A673 (cell line): ENCODE data around the gene THAP4.

Experiments used
- EZH2 ChIP-seq: fragments of 200-600 bp; sonication (generic); IDR thresholded peaks from 2 replicates; pipeline ENCODE4 v1.6.1; 2017; ENCODE audit warnings: borderline replicate concordance, low read depth, mild to moderate bottlenecking, mixed read lengths, antibody characterized with exemption, low read length; ENCODE audit not compliant: poor library complexity, severe bottlenecking
- TF ChIP-seq, protein P1 (sequence below): fragments of 300-800, 200-600 bp; sonication (generic); conservative IDR thresholded peaks from 2 replicates; pipeline ENCODE4 v1.5.1; 2017; ENCODE audit warnings: low read depth, mild to moderate bottlenecking, antibody characterized with exemption, low read length, moderate library complexity, mixed read lengths

DNA sequence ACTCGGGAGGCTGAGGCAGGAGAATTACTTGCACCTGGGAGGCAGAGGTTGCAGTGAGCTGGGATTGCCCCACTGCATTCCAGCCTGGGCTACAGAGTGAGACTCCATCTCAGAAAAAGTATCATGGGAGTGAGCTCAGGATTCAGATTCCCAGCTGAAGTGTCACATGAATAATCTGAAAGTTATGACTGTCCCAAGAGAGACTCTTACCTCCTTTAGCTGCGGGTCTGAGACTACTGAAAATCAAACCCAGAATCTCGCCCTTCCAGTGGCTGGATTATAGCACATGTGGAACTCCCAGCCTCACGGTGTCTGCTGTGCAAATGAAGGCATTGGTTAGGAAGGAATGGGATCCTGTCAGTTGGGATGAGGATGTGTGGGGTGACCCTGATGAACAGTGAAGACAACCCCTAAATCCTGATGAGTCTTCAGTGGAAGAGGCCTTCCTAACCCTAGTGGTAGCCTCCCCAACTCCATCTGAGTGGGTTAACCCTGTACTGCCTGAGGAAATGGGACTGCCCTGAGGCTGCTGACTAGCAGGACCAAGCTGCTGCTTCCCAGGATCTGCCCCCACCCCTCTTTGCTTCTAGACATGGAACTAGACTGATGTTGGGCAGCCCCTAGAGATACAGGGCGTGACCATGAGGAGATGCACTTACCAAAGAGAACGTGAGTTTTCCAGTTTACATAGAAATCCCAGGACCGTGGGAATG, 61.9 kb downstream of the THAP4 start:
- TF ChIP-seq, protein P1, sequence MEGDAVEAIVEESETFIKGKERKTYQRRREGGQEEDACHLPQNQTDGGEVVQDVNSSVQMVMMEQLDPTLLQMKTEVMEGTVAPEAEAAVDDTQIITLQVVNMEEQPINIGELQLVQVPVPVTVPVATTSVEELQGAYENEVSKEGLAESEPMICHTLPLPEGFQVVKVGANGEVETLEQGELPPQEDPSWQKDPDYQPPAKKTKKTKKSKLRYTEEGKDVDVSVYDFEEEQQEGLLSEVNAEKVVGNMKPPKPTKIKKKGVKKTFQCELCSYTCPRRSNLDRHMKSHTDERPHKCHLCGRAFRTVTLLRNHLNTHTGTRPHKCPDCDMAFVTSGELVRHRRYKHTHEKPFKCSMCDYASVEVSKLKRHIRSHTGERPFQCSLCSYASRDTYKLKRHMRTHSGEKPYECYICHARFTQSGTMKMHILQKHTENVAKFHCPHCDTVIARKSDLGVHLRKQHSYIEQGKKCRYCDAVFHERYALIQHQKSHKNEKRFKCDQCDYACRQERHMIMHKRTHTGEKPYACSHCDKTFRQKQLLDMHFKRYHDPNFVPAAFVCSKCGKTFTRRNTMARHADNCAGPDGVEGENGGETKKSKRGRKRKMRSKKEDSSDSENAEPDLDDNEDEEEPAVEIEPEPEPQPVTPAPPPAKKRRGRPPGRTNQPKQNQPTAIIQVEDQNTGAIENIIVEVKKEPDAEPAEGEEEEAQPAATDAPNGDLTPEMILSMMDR, result no peak
- TF ChIP-seq EZH2, result no peak
